CD4-positive, alpha-beta memory T cell (primary cell): ENCODE measurements around the gene FREM3. TPM values are rescaled to one million over a fixed set of nuclear protein-coding genes. Genes with fewer than 3 reads are reported as not detected.

ENCODE experiments used
- CTCF ChIA-PET: fragments of 350-600 bp; sonication (Branson Sonifier 250); formaldehyde crosslinking; loops from one replicate; lab custom pipeline; 2021; ENCODE audit warnings: inconsistent platforms; ENCODE audit not compliant: partially characterized antibody; lab: Charles Lee
- POLR2A ChIA-PET: fragments of 350-600 bp; sonication (Branson Sonifier 250); formaldehyde crosslinking; loops from one replicate; lab custom pipeline; 2021; ENCODE audit not compliant: partially characterized antibody; lab: Charles Lee
- DNase-seq, 5 donors: peaks; one replicate each; pipeline versions ENCODE4 v3.0.0 to v3.0.0-alpha.2; 2020 to 2022; ENCODE audit warnings: mixed read lengths in 1 of 5
- H3K27ac ChIP-seq: one replicate; pipeline ENCODE4 v1.7.0; 2013; ENCODE audit warnings: low read depth, low read length
- H3K27me3 ChIP-seq: 2 replicates; pipeline ENCODE4 v1.7.0; 2013; ENCODE audit warnings: mild to moderate bottlenecking, low read length, moderate library complexity; ENCODE audit not compliant: insufficient read depth
- H3K36me3 ChIP-seq: 2 replicates; pipeline ENCODE4 v1.7.0; 2013; ENCODE audit warnings: mild to moderate bottlenecking, low read length, moderate library complexity; ENCODE audit not compliant: insufficient read depth
- H3K4me1 ChIP-seq: 2 replicates; pipeline ENCODE4 v1.7.0; 2013; ENCODE audit warnings: mild to moderate bottlenecking, low read length, moderate library complexity; ENCODE audit not compliant: insufficient read depth
- H3K4me3 ChIP-seq, 2 donors: one replicate each; pipeline ENCODE4 v1.7.0; 2013; ENCODE audit warnings: low read length in 2 of 2, mild to moderate bottlenecking in 1 of 2
- H3K9me3 ChIP-seq, 2 donors: one replicate each; pipeline ENCODE4 v1.7.0; 2013; ENCODE audit warnings: low read length in 2 of 2, control low read depth in 1 of 2; ENCODE audit not compliant: control insufficient read depth in 1 of 2
- H3K27ac Mint-ChIP-seq, 7 donors: one replicate each; pipeline ENCODE4 v1.8.0; 2020 to 2021; ENCODE audit warnings: mixed read lengths in 7 of 7, mild to moderate bottlenecking in 6 of 7, inconsistent platforms in 3 of 7, moderate library complexity in 3 of 7
- H3K27me3 Mint-ChIP-seq, 2 donors: one replicate each; pipeline ENCODE4 v1.8.0; 2020 to 2021; ENCODE audit warnings: mixed read lengths in 2 of 2
- H3K36me3 Mint-ChIP-seq, 2 donors: one replicate each; pipeline ENCODE4 v1.8.0; 2020 to 2021; ENCODE audit warnings: mixed read lengths in 2 of 2, inconsistent platforms in 1 of 2, mild to moderate bottlenecking in 1 of 2
- H3K4me1 Mint-ChIP-seq, 4 donors: one replicate each; pipeline ENCODE4 v1.8.0; 2020 to 2021; ENCODE audit warnings: mixed read lengths in 4 of 4, mild to moderate bottlenecking in 1 of 4
- H3K4me3 Mint-ChIP-seq, 8 donors: one replicate each; pipeline ENCODE4 v1.8.0; 2020 to 2021; ENCODE audit warnings: mixed read lengths in 8 of 8, mild to moderate bottlenecking in 7 of 8, moderate library complexity in 6 of 8, inconsistent platforms in 3 of 8
- H3K9me3 Mint-ChIP-seq, 8 donors: one replicate each; pipeline ENCODE4 v1.8.0; 2020 to 2021; ENCODE audit warnings: mixed read lengths in 8 of 8, mild to moderate bottlenecking in 5 of 8, inconsistent platforms in 3 of 8, moderate library complexity in 1 of 8
- intact Hi-C: fragments of 100-400 bp; cut with micrococcal nuclease; formaldehyde crosslinking; loops from one replicate; pipeline ENCODE4 v1.15.1; 2023
- polyA plus RNA-seq, 2 donors: library from polyadenylated mRNA; unstranded; fragments of 300-500 nt; fragmentation: Illumina TruSeq; gene quantifications; one replicate each; pipeline ENCODE4 v1.2.3, GENCODE V29; 2021
- total RNA-seq, 2 experiments: library from RNA; stranded (reverse); gene quantifications; one replicate each; pipeline ENCODE4 v1.2.3, GENCODE V29; 2021

Gene FREM3
- total and polyA plus RNA-seq, 4 experiments from 2014 or later: not detected

DNA sequence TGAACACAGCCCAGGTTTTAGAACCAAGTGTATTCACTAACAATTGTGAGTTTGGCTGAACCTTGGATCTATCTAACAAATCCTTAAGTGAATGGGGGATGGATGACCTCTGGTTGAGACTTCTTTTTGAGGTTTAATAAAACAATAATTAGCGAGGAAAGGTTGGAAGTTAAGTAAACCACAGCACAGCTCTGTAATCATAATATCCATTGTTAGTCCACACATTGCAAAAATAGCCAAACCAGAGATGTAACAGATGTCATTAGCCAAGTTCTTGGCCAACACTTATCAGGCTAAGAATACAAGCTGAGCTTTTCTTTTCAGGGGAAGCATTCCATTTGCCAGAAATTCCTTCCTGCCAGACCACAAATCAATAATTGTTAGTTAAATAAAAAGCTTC, 59.1 kb downstream of the FREM3 start:
- H3K4me1 Mint-ChIP-seq: no peaks in the 10 kb centered on the region
- no peak overlapping the region for H3K4me3 Mint-ChIP-seq
- H3K27ac Mint-ChIP-seq: no peak overlapping the region
- no peak overlapping the region for H3K27ac ChIP-seq
- H3K36me3 ChIP-seq: no peaks in the 10 kb centered on the region
- intact Hi-C loops: no loop called here
- ChIA-PET POLR2A (no interaction called here), CTCF (no interaction called here)
- peaks cover 0 to 5% (median under 1%) of the 10 kb centered on the region in 8 donors for H3K9me3 Mint-ChIP-seq
- H3K9me3 ChIP-seq: no peaks in the 10 kb centered on the region
- H3K4me1 ChIP-seq: no peaks in the 10 kb centered on the region
- H3K4me3 ChIP-seq: no peak overlapping the region
- no peaks in the 10 kb centered on the region for H3K36me3 Mint-ChIP-seq
- no peaks in the 10 kb centered on the region for H3K27me3 ChIP-seq
- H3K27me3 Mint-ChIP-seq: peaks cover 0 to 1% of the 10 kb centered on the region in 2 donors
- no peak for DNase-seq

- peaks cover 0 to 5% of the 10 kb centered on the region in 2 donors for H3K27me3 Mint-ChIP-seq
- CTCF ChIA-PET: no interaction called here
- Histone ChIP-seq H3K9me3 (no peaks in the 10 kb centered on the region), H3K36me3 (no peaks in the 10 kb centered on the region), H3K4me1 (no peaks in the 10 kb centered on the region), H3K27me3 (no peaks in the 10 kb centered on the region), H3K4me3 (no peak overlapping the region), H3K27ac (no peak overlapping the region)
- intact Hi-C loops: no loop called here
- DNase-seq: no peak
- H3K4me1 Mint-ChIP-seq: no peaks in the 10 kb centered on the region
- H3K9me3 Mint-ChIP-seq: peaks cover 0 to 2% (median 0%) of the 10 kb centered on the region in 8 donors
- POLR2A ChIA-PET: no interaction called here
- no peak overlapping the region for H3K4me3 Mint-ChIP-seq
- H3K36me3 Mint-ChIP-seq: no peaks in the 10 kb centered on the region
- no peak overlapping the region for H3K27ac Mint-ChIP-seq
Measured at GRCh38 chr4:143634763-143635162, 65.7 kb downstream of the FREM3 start.

- no peaks in the 10 kb centered on the region for H3K4me1 ChIP-seq
- H3K4me3 Mint-ChIP-seq: no peak overlapping the region
- H3K9me3 ChIP-seq: no peaks in the 10 kb centered on the region
- H3K36me3 Mint-ChIP-seq: no peaks in the 10 kb centered on the region
- H3K27me3 ChIP-seq: no peaks in the 10 kb centered on the region
- no peaks in the 10 kb centered on the region for H3K4me1 Mint-ChIP-seq
- H3K27ac ChIP-seq: no peak overlapping the region
- H3K27ac Mint-ChIP-seq: no peak overlapping the region
- H3K36me3 ChIP-seq: no peaks in the 10 kb centered on the region
- POLR2A ChIA-PET: no interaction called here
- intact Hi-C loops: no loop called here
- no peak for DNase-seq
- H3K4me3 ChIP-seq: no peak overlapping the region
- H3K27me3 Mint-ChIP-seq: peaks cover 0 to 4% of the 10 kb centered on the region in 2 donors
- CTCF ChIA-PET: interaction anchor here (1.0 kb wide), 1 partner anchor 12 kb away, joined by 3 read pairs; no protein-coding TSS in a partner anchor
- H3K9me3 Mint-ChIP-seq: peaks cover 0 to 2% (median 0%) of the 10 kb centered on the region in 8 donors
Measured at GRCh38 chr4:143633833-143634232, 66.6 kb downstream of the FREM3 start.

GRCh38 chr4:143626134-143626911, 74.2 kb downstream of the FREM3 start:
- Mint-ChIP-seq H3K27ac (no peak overlapping the region), H3K36me3 (no peaks in the 10 kb centered on the region), H3K4me3 (no peak overlapping the region), H3K9me3 (peaks cover 0 to 2% (median 0%) of the 10 kb centered on the region in 8 donors), H3K4me1 (no peaks in the 10 kb centered on the region), H3K27me3 (no peaks in the 10 kb centered on the region)
- ChIA-PET POLR2A (no interaction called here), CTCF (no interaction called here)
- H3K4me1 ChIP-seq: no peaks in the 10 kb centered on the region
- no peaks in the 10 kb centered on the region for H3K9me3 ChIP-seq
- H3K36me3 ChIP-seq: no peaks in the 10 kb centered on the region
- H3K27me3 ChIP-seq: no peaks in the 10 kb centered on the region
- H3K4me3 ChIP-seq: no peak overlapping the region
- intact Hi-C loops: no loop called here
- H3K27ac ChIP-seq: no peak overlapping the region
- no peak for DNase-seq

- no peaks in the 10 kb centered on the region for H3K4me1 ChIP-seq
- H3K36me3 ChIP-seq: no peaks in the 10 kb centered on the region
- intact Hi-C loops: no loop called here
- POLR2A ChIA-PET: no interaction called here
- no peak overlapping the region for H3K4me3 Mint-ChIP-seq
- no peak overlapping the region for H3K27ac ChIP-seq
- H3K27me3 Mint-ChIP-seq: no peaks in the 10 kb centered on the region
- CTCF ChIA-PET: no interaction called here
- no peaks in the 10 kb centered on the region for H3K9me3 ChIP-seq
- no peak overlapping the region for H3K4me3 ChIP-seq
- no peak overlapping the region for H3K27ac Mint-ChIP-seq
- H3K4me1 Mint-ChIP-seq: no peaks in the 10 kb centered on the region
- peaks cover 0 to 2% (median 0%) of the 10 kb centered on the region in 8 donors for H3K9me3 Mint-ChIP-seq
- DNase-seq: no peak
- no peaks in the 10 kb centered on the region for H3K27me3 ChIP-seq
- H3K36me3 Mint-ChIP-seq: no peaks in the 10 kb centered on the region
Measured at GRCh38 chr4:143625632-143626031, 74.8 kb downstream of the FREM3 start.

DNA sequence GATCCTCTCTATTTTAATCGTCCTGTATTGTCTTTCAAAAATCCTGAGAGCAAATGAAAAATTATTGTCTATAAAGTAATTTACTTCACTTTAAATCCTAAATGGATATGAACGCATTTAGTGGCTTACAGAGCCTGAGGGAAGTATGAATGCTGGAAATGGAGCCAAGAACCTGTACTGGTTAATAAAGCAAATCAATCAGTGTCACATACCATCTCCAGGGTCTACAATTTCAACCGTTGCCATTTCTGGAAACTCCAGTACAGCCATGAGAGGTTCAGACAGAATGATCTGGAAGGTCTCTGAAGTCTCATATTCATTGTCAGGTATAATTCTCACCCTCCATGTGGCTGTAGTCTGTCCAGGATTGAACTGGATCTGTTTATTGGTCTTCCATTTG, 76.6 kb downstream of the FREM3 start:
- Mint-ChIP-seq H3K27ac (no peak overlapping the region), H3K27me3 (no peaks in the 10 kb centered on the region), H3K36me3 (no peaks in the 10 kb centered on the region), H3K4me3 (no peak overlapping the region), H3K9me3 (peaks cover 0 to 2% (median 0%) of the 10 kb centered on the region in 8 donors), H3K4me1 (no peaks in the 10 kb centered on the region)
- Histone ChIP-seq H3K36me3 (no peaks in the 10 kb centered on the region), H3K9me3 (no peaks in the 10 kb centered on the region), H3K27ac (no peak overlapping the region), H3K27me3 (no peaks in the 10 kb centered on the region), H3K4me1 (no peaks in the 10 kb centered on the region), H3K4me3 (no peak overlapping the region)
- ChIA-PET POLR2A (no interaction called here), CTCF (no interaction called here)
- intact Hi-C loops: no loop called here
- DNase-seq: no peak

GRCh38 chr4:143618811-143619210, 81.7 kb downstream of the FREM3 start:
- POLR2A ChIA-PET: no interaction called here

More at GRCh38 chr4:143618811-143619210, 81.7 kb downstream of the FREM3 start:
- H3K27me3 Mint-ChIP-seq: no peaks in the 10 kb centered on the region
- intact Hi-C loops: no loop called here
- peaks cover 0 to 1% of the 10 kb centered on the region in 2 donors for H3K36me3 Mint-ChIP-seq
- CTCF ChIA-PET: no interaction called here
- Histone ChIP-seq H3K4me3 (no peak overlapping the region), H3K4me1 (no peaks in the 10 kb centered on the region), H3K9me3 (no peaks in the 10 kb centered on the region), H3K27ac (no peak overlapping the region), H3K36me3 (no peaks in the 10 kb centered on the region), H3K27me3 (no peaks in the 10 kb centered on the region)
- H3K9me3 Mint-ChIP-seq: peaks cover 0 to 4% (median 0%) of the 10 kb centered on the region in 8 donors
- DNase-seq: no peak
- peaks cover 0 to 17% (median 2%) of the 10 kb centered on the region in 4 donors for H3K4me1 Mint-ChIP-seq
- H3K4me3 Mint-ChIP-seq: no peak overlapping the region
- no peak overlapping the region for H3K27ac Mint-ChIP-seq
